NCI-H1694 (cell line): ENCODE results near the gene NFILZ.
"Not testable (repeated sequence)": the region's sequence is repeated elsewhere in the genome, so short reads cannot be mapped to it uniquely, and the experiment has no call there.

Experiments
- DNase-seq: peaks from one replicate; lab custom pipeline; 2025; lab: John Stamatoyannopoulos, UW

Gene NFILZ

GRCh38 chr19:8611391-8611876, 19.0 kb upstream of the NFILZ start:
- DNase-seq = no peak

GRCh38 chr19:8611877-8612806, 18.3 kb upstream of the NFILZ start:
- no peak for DNase-seq

GRCh38 chr19:8612807-8613171, 17.6 kb upstream of the NFILZ start:
- DNase-seq = no peak

GRCh38 chr19:8614455-8614854, 16.0 kb upstream of the NFILZ start:
- DNase-seq = no peak

- DNase-seq = no peak
These were observed 15.4 kb upstream of the NFILZ start for GRCh38 chr19:8615024-8615423.

- DNase-seq = peak; percentile 7
These were observed 14.4 kb upstream of the NFILZ start for GRCh38 chr19:8615813-8616596.

GRCh38 chr19:8616861-8617260, 13.6 kb upstream of the NFILZ start:
- DNase-seq = no peak

- not testable (repeated sequence) for DNase-seq
These were observed 13.1 kb upstream of the NFILZ start for GRCh38 chr19:8617325-8617724.

GRCh38 chr19:8617984-8618383, 12.4 kb upstream of the NFILZ start:
- no peak for DNase-seq

- DNase-seq = no peak
These were observed 11.7 kb upstream of the NFILZ start for GRCh38 chr19:8618751-8619150.

- DNase-seq = not testable (repeated sequence)
These were observed 7.5 kb upstream of the NFILZ start for GRCh38 chr19:8622886-8623285.

- DNase-seq = no peak
These were observed 3.6 kb upstream of the NFILZ start for GRCh38 chr19:8626842-8627241.

- DNase-seq = no peak
These were observed 1.2 kb upstream of the NFILZ start for GRCh38 chr19:8629184-8629583.

- no peak for DNase-seq
These were observed 477 bp downstream of the NFILZ start for GRCh38 chr19:8630796-8631424.

GRCh38 chr19:8631425-8631819, 989 bp downstream of the NFILZ start:
- DNase-seq = no peak

GRCh38 chr19:8635422-8635821, 5.0 kb downstream of the NFILZ start:
- no peak for DNase-seq

GRCh38 chr19:8637070-8637469, 6.6 kb downstream of the NFILZ start:
- not testable (repeated sequence) for DNase-seq

GRCh38 chr19:8638078-8638619, 7.7 kb downstream of the NFILZ start:
- no peak for DNase-seq

GRCh38 chr19:8639821-8640401, 9.5 kb downstream of the NFILZ start:
- DNase-seq = no peak

GRCh38 chr19:8640402-8641004, 10.1 kb downstream of the NFILZ start:
- DNase-seq = no peak

- DNase-seq = no peak
These were observed 10.9 kb downstream of the NFILZ start for GRCh38 chr19:8641221-8641907.
